Esophagus muscularis mucosa (tissue), 4 donors: Measurements from ENCODE around the gene GPR15.

Experiments used
- CTCF ChIP-seq, 3 experiments: fragments of 200-600 bp in 2 of 3; fragments of 450-650 bp in 1 of 3; sonication (generic) in 2 of 3; IDR thresholded peaks; one replicate each; pipeline ENCODE4 v1.5.1; 2017 to 2019; ENCODE audit warnings: antibody characterized with exemption in 3 of 3, mild to moderate bottlenecking in 2 of 3, moderate library complexity in 1 of 3
- EP300 ChIP-seq: sonication (generic); formaldehyde crosslinking; IDR thresholded peaks from one replicate; pipeline ENCODE4 v1.6.1; 2017; ENCODE audit warnings: antibody characterized with exemption
- POLR2A ChIP-seq: fragments of 450-650 bp; IDR thresholded peaks from one replicate; pipeline ENCODE4 v1.6.1; 2017; ENCODE audit warnings: antibody characterized with exemption, moderate library complexity, mild to moderate bottlenecking, low read depth
- POLR2AphosphoS5 ChIP-seq, 2 donors: sonication (generic); formaldehyde crosslinking; IDR thresholded peaks; one replicate each; pipeline ENCODE4 v1.6.1; 2017; ENCODE audit warnings: antibody characterized with exemption in 2 of 2

GRCh38 chr3:98542623-98543022 lies 10.8 kb downstream of the GPR15 start:
- TF ChIP-seq CTCF (IDR thresholded peaks at IDR 0.05), result no peak
- no peak for TF ChIP-seq POLR2A
- no peak for TF ChIP-seq POLR2AphosphoS5 (IDR thresholded peaks at IDR 0.05)
- no peak for TF ChIP-seq EP300
